Spinal cord (tissue), 10 donors: ENCODE data around the gene TREM2. TPM values are rescaled to one million over a fixed set of nuclear protein-coding genes. Genes with fewer than 3 reads are reported as not detected.
A peak's percentile ranks its signal among the peaks of the same experiment; 100 is the strongest.
"Not testable (repeated sequence)": the region's sequence is repeated elsewhere in the genome, so short reads cannot be mapped to it uniquely, and the experiment has no call there.

Experiments used
- DNase-seq, 6 donors: peaks; one replicate each; pipeline versions ENCODE4 v3.0.0 to v3.0.0-alpha.2; 2013 to 2015; ENCODE audit warnings: low spot score in 6 of 6, low read depth in 4 of 6
- H3K27ac ChIP-seq: one replicate; pipeline ENCODE4 v1.5.1; 2013; ENCODE audit warnings: low read depth, low read length, control low read depth
- H3K27me3 ChIP-seq: one replicate; pipeline ENCODE4 v1.6.1; 2013; ENCODE audit warnings: low read length; ENCODE audit not compliant: control insufficient read depth, insufficient read depth
- H3K36me3 ChIP-seq: one replicate; pipeline ENCODE4 v1.6.1; 2013; ENCODE audit warnings: low read length; ENCODE audit not compliant: control insufficient read depth, insufficient read depth
- H3K4me1 ChIP-seq: one replicate; pipeline ENCODE4 v1.6.1; 2013; ENCODE audit warnings: low read length; ENCODE audit not compliant: control insufficient read depth, insufficient read depth
- H3K4me3 ChIP-seq: one replicate; pipeline ENCODE4 v1.5.1; 2013; ENCODE audit warnings: low read depth, low read length, control low read depth
- H3K9me3 ChIP-seq: one replicate; pipeline ENCODE4 v1.6.1; 2013; ENCODE audit warnings: low read length; ENCODE audit not compliant: control insufficient read depth, insufficient read depth
- WGBS: methylation state at CpG from one replicate; pipeline ENCODE4 v1.1.5; 2013; ENCODE audit warnings: missing lambda C conversion rate; ENCODE audit not compliant: insufficient coverage; 5-methylcytosine and 5-hydroxymethylcytosine counted together
- polyA plus RNA-seq, 2 donors: library from polyadenylated mRNA; unstranded; fragments of 120-200 nt; gene quantifications; one replicate each; pipeline ENCODE4 v1.2.1, GENCODE V29; 2013; ENCODE audit not compliant: insufficient read length in 2 of 2
- total RNA-seq, 2 donors: library from RNA; depleted of rRNA in 1 of 2; stranded (reverse); fragments of 120-200 nt in 1 of 2; fragments of >200 nt in 1 of 2; gene quantifications; one replicate each; pipeline versions ENCODE4 v1.2.3 to v1.2.4, GENCODE V29; 2013 to 2014
- donor health status: healthy.

The TREM2 gene
- total and polyA plus RNA-seq, 4 donors = 20.9 to 27.4 (median 23.4) TPM

GRCh38 chr6:41199552-41200246 is 36.8 kb upstream of the TREM2 start:
- 89% methylated on average over 1 of the region's 1 CpG for WGBS
- H3K9me3 ChIP-seq = no peaks in the 10 kb centered on the region

GRCh38 chr6:41197234-41197633 is 34.3 kb upstream of the TREM2 start:
- H3K4me1 ChIP-seq = no peaks in the 10 kb centered on the region
- WGBS = no CpG with 5 or more reads among the region's 3 CpGs
- DNase-seq = no peak
- H3K4me3 ChIP-seq = no peak overlapping the region
- H3K27ac ChIP-seq = no peak overlapping the region
- no peaks in the 10 kb centered on the region for H3K9me3 ChIP-seq
- H3K27me3 ChIP-seq = no peaks in the 10 kb centered on the region
- H3K36me3 ChIP-seq = no peaks in the 10 kb centered on the region

More at GRCh38 chr6:41199552-41200246, 36.8 kb upstream of the TREM2 start:
- Histone ChIP-seq H3K27ac (no peak overlapping the region), H3K36me3 (no peaks in the 10 kb centered on the region), H3K4me3 (no peak overlapping the region), H3K27me3 (no peaks in the 10 kb centered on the region), H3K4me1 (no peaks in the 10 kb centered on the region)
- DNase-seq = no peak

GRCh38 chr6:41194386-41194785 is 31.5 kb upstream of the TREM2 start:
- Histone ChIP-seq H3K27me3 (no peaks in the 10 kb centered on the region), H3K4me1 (no peaks in the 10 kb centered on the region), H3K4me3 (no peak overlapping the region), H3K27ac (no peak overlapping the region), H3K9me3 (no peaks in the 10 kb centered on the region), H3K36me3 (no peaks in the 10 kb centered on the region)
- DNase-seq = no peak
- 98% methylated on average over 3 of the region's 3 CpGs for WGBS

DNA sequence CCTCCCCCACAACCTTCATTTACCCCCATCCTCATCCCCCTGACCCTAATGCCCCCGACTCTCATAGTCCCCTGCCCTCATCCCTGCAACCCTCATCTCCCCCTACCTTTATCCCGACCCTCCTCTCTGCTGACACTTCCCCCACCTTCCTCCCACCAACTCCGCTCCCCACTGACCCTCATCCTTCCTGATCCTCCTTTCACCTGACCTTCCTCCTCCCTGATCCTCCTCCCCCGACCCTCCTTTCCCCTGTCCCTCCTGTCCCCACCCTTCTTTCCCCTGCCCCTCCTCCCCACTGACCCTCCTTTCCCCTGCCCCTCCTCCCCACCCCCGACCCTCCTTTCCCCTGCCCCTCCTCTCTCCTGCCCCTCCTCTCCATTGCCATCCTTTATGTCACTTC is 31.0 kb upstream of the TREM2 start:
- Histone ChIP-seq H3K27ac (no peak overlapping the region), H3K36me3 (no peaks in the 10 kb centered on the region), H3K4me1 (no peaks in the 10 kb centered on the region), H3K27me3 (no peaks in the 10 kb centered on the region), H3K4me3 (no peak overlapping the region), H3K9me3 (no peaks in the 10 kb centered on the region)
- WGBS = 64% methylated on average over 3 of the region's 5 CpGs
- DNase-seq = no peak

GRCh38 chr6:41193171-41193734 is 30.3 kb upstream of the TREM2 start:
- H3K27ac ChIP-seq = no peak overlapping the region
- H3K4me3 ChIP-seq = no peak overlapping the region
- no peaks in the 10 kb centered on the region for H3K36me3 ChIP-seq
- WGBS = 81% methylated on average over 4 of the region's 5 CpGs
- DNase-seq = no peak
- no peaks in the 10 kb centered on the region for H3K4me1 ChIP-seq
- no peaks in the 10 kb centered on the region for H3K9me3 ChIP-seq
- H3K27me3 ChIP-seq = no peaks in the 10 kb centered on the region

- WGBS = 18% methylated on average over 4 of the region's 6 CpGs
- Histone ChIP-seq H3K4me1 (no peaks in the 10 kb centered on the region), H3K36me3 (no peaks in the 10 kb centered on the region), H3K9me3 (no peaks in the 10 kb centered on the region), H3K27me3 (no peaks in the 10 kb centered on the region), H3K4me3 (no peak overlapping the region), H3K27ac (no peak overlapping the region)
- DNase-seq = peak in 1 of 6 donors; percentile 5
Observed at GRCh38 chr6:41191569-41191968, 28.7 kb upstream of the TREM2 start.

DNA sequence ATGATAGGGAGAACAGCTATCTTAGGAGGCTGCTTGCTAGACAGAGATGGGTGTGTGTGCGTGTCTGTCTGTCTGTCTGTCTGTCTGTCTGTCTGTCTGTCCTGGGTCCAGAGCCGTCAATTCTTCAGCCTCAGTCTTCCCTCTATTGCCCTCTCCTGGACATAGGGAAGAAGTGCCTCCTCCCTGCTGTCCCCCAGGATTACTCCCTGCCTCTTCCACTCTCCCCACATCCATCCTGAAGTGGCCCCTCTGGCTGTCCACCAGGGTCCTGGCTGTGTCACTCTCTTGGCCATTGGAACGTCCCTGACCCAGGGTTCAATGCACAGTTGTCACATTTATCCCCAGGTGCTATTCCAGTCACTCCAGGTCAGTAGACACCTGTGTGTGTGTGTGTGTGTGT is 27.9 kb upstream of the TREM2 start:
- H3K4me3 ChIP-seq = no peak overlapping the region
- no peaks in the 10 kb centered on the region for H3K36me3 ChIP-seq
- no peaks in the 10 kb centered on the region for H3K27me3 ChIP-seq
- no peaks in the 10 kb centered on the region for H3K9me3 ChIP-seq
- no peak for DNase-seq
- no peak overlapping the region for H3K27ac ChIP-seq
- no peaks in the 10 kb centered on the region for H3K4me1 ChIP-seq
- WGBS = 100% methylated on average over 2 of the region's 3 CpGs

DNA sequence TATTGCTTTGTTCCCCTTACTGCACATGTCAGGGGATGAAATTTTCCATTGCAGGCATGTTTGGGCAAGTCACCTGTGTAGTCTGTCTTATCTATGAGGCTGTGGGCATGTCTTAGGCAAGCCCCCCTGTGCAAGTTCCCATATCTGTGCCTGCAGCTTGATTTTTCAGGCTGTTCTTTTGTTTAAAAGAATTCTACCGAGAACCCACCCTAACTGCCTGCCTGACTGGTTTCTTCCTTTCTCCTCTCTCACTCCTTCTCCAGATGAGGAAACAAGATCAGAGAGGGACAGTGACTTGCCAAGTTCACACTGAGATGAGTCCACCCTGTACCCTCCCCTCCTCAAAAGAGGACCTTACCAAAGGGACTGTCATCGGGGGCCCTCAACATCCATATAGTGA is 27.1 kb upstream of the TREM2 start:
- Histone ChIP-seq H3K36me3 (no peaks in the 10 kb centered on the region), H3K4me1 (no peaks in the 10 kb centered on the region), H3K27ac (no peak overlapping the region), H3K4me3 (no peak overlapping the region), H3K27me3 (no peaks in the 10 kb centered on the region), H3K9me3 (no peaks in the 10 kb centered on the region)
- DNase-seq = no peak
- WGBS = 100% methylated on average over 1 of the region's 2 CpGs

GRCh38 chr6:41189046-41189445 is 26.1 kb upstream of the TREM2 start:
- not testable (repeated sequence) for H3K9me3 ChIP-seq, H3K36me3 ChIP-seq, DNase-seq, H3K4me1 ChIP-seq, H3K4me3 ChIP-seq, H3K27ac ChIP-seq, H3K27me3 ChIP-seq
